WTC11 (cell line): ENCODE measurements around the gene FES. TPM values are rescaled to one million over a fixed set of nuclear protein-coding genes. Genes with fewer than 3 reads are reported as not detected.

ENCODE experiments used
- ATAC-seq: fragments of 200-7000 bp; cut with Tn5 transposase; 2 replicates; pipeline ENCODE4 v1.10.0; 2021; ENCODE audit warnings: mild to moderate bottlenecking, moderate library complexity
- CTCF ChIA-PET: fragments of 300-600 bp; sonication (Branson Sonifier 250); formaldehyde crosslinking; loops from one replicate; lab custom pipeline; 2021; ENCODE audit warnings: antibody characterized with exemption; lab: Charles Lee
- POLR2A ChIA-PET: fragments of 350-600 bp; sonication (Branson Sonifier 250); formaldehyde crosslinking; loops from one replicate; lab custom pipeline; 2021; ENCODE audit warnings: antibody characterized with exemption; lab: Charles Lee
- DNase-seq: peaks from one replicate; pipeline ENCODE4 v3.0.0; 2021; ENCODE audit warnings: low spot score
- H3K27ac Mint-ChIP-seq: 2 replicates; pipeline ENCODE4 v1.8.0; 2021; ENCODE audit warnings: mixed read lengths
- H3K27me3 Mint-ChIP-seq: 2 replicates; pipeline ENCODE4 v1.8.0; 2021; ENCODE audit warnings: low read depth, mild to moderate bottlenecking, moderate library complexity, mixed read lengths
- H3K36me3 Mint-ChIP-seq: 2 replicates; pipeline ENCODE4 v1.8.0; 2021; ENCODE audit warnings: mixed read lengths
- H3K4me1 Mint-ChIP-seq: 2 replicates; pipeline ENCODE4 v1.8.0; 2022; ENCODE audit warnings: mixed read lengths
- H3K4me3 Mint-ChIP-seq: 2 replicates; pipeline ENCODE4 v1.8.0; 2021; ENCODE audit warnings: mild to moderate bottlenecking, moderate library complexity, mixed read lengths
- H3K9me3 Mint-ChIP-seq: 2 replicates; pipeline ENCODE4 v1.8.0; 2021; ENCODE audit warnings: mixed read lengths
- CREM ChIP-seq: sonication (generic); formaldehyde crosslinking; IDR thresholded peaks from 2 replicates; pipeline ENCODE4 v1.8.1; 2022; ENCODE audit warnings: mild to moderate bottlenecking, missing genetic modification reagents, moderate library complexity
- GABPB1 ChIP-seq: sonication (generic); formaldehyde crosslinking; IDR thresholded peaks from 2 replicates; pipeline ENCODE4 v1.8.1; 2023; ENCODE audit warnings: mild to moderate bottlenecking, missing genetic modification reagents
- GRHL2 ChIP-seq: fragments of 250-450 bp; sonication (Bioruptor Pico); IDR thresholded peaks from 2 replicates; pipeline ENCODE4 v1.8.0; 2022; ENCODE audit warnings: mild to moderate bottlenecking, moderate library complexity; ENCODE audit not compliant: insufficient replicate concordance, severe bottlenecking
- HMGA2 ChIP-seq: fragments of 250-450 bp; sonication (Bioruptor Pico); IDR thresholded peaks from 2 replicates; pipeline ENCODE4 v1.4.0; 2021; ENCODE audit warnings: mild to moderate bottlenecking, moderate library complexity
- NFATC4 ChIP-seq: fragments of 250-450 bp; sonication (Bioruptor Pico); IDR thresholded peaks from 2 replicates; pipeline ENCODE4 v1.9.0; 2021; ENCODE audit warnings: mild to moderate bottlenecking
- PRRX2 ChIP-seq: fragments of 250-450 bp; sonication (Bioruptor Pico); IDR thresholded peaks from 2 replicates; pipeline ENCODE4 v1.8.0; 2021; ENCODE audit warnings: mild to moderate bottlenecking
- SP1 ChIP-seq: sonication (generic); formaldehyde crosslinking; conservative IDR thresholded peaks from 2 replicates; pipeline ENCODE4 v1.8.1; 2022; ENCODE audit warnings: missing genetic modification reagents
- TCF7 ChIP-seq: sonication (generic); formaldehyde crosslinking; IDR thresholded peaks from 2 replicates; pipeline ENCODE4 v1.8.0; 2022; ENCODE audit warnings: mild to moderate bottlenecking, low read depth, missing genetic modification reagents, moderate library complexity
- TP53 ChIP-seq: sonication (generic); formaldehyde crosslinking; IDR thresholded peaks from 2 replicates; pipeline ENCODE4 v1.8.1; 2023; ENCODE audit warnings: mild to moderate bottlenecking, missing genetic modification reagents
- ZNF219 ChIP-seq: sonication (generic); formaldehyde crosslinking; IDR thresholded peaks from 2 replicates; pipeline ENCODE4 v1.8.0; 2023; ENCODE audit warnings: missing genetic modification reagents, mild to moderate bottlenecking, borderline replicate concordance
- ZNF396 ChIP-seq: fragments of 250-450 bp; sonication (Bioruptor Pico); IDR thresholded peaks from 2 replicates; pipeline ENCODE4 v1.8.0; 2021; ENCODE audit warnings: mild to moderate bottlenecking, moderate library complexity, borderline replicate concordance
- ZNF512 ChIP-seq: sonication (generic); formaldehyde crosslinking; IDR thresholded peaks from 2 replicates; pipeline ENCODE4 v1.8.1; 2022; ENCODE audit warnings: missing genetic modification reagents, borderline replicate concordance
- ZSCAN18 ChIP-seq: fragments of 250-450 bp; sonication (Bioruptor Pico); IDR thresholded peaks from 2 replicates; pipeline ENCODE4 v2.1.2; 2022; ENCODE audit warnings: mild to moderate bottlenecking, moderate library complexity
- total RNA-seq: library from RNA; stranded (reverse); gene quantifications from 3 replicates; pipeline ENCODE4 v1.2.3, GENCODE V29; 2021
- TF ChIP-seq, protein P1 (sequence below): sonication (generic); formaldehyde crosslinking; IDR thresholded peaks from 2 replicates; pipeline ENCODE4 v1.8.0; 2022; ENCODE audit warnings: mild to moderate bottlenecking, missing genetic modification reagents
- TF ChIP-seq, protein P2 (sequence below): fragments of 250-450 bp; sonication (Bioruptor Pico); conservative IDR thresholded peaks from 2 replicates; pipeline ENCODE4 v1.9.0; 2021; ENCODE audit warnings: mild to moderate bottlenecking
- TF ChIP-seq, protein P3 (sequence below): sonication (generic); formaldehyde crosslinking; IDR thresholded peaks from 2 replicates; pipeline ENCODE4 v1.8.0; 2022; ENCODE audit warnings: mild to moderate bottlenecking, missing genetic modification reagents
- TF ChIP-seq, protein P4 (sequence below): sonication (generic); formaldehyde crosslinking; IDR thresholded peaks from 2 replicates; pipeline ENCODE4 v1.8.1; 2022; ENCODE audit warnings: low read depth, mild to moderate bottlenecking, moderate library complexity, missing genetic modification reagents, borderline replicate concordance

Gene FES
- total RNA-seq, 1 experiment from 2014 or later, result 10.0 TPM

DNA sequence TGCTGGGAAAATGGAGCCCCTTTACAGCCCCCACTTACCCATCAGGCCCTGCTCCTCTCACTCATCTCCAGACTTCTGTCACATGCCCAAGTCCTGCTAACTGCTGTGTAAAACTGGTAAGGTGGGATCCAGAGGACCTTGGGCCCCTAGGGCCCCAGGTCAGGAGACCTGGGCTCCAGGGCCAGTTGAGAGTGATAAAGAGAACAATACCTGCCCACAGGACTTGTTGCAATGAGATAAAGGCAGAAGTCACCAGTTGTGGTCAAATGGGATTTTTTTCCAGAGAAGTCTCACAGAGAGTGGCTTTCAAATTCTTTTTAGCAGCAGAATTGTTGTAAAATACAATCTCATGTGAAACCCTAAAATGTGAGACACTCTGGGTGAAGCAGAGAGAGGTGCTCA, 15.2 kb upstream of the FES start:
- Mint-ChIP-seq H3K4me3 (peak overlapping the region; percentile 16; the same call in 1 of the 2 replicates), H3K27me3 (no peaks in the 10 kb centered on the region; the same call in 1 of the 2 replicates), H3K27ac (peak overlapping the region; percentile 91; the same call in 1 of the 2 replicates), H3K36me3 (no peaks in the 10 kb centered on the region), H3K4me1 (peaks cover 56% of the 10 kb centered on the region), H3K9me3 (no peaks in the 10 kb centered on the region)
- ChIA-PET CTCF (interaction anchor here (0.6 to 4.9 kb wide), 8 partner anchors 9 to 66 kb away, joined by 3 to 27 read pairs (median 4); partner anchors contain the start of genes HDDC3 and UNC45A), POLR2A (interaction anchor here (2.3 to 4.6 kb wide), 2 partner anchors 16 to 30 kb away, joined by 8 to 22 read pairs; partner anchors contain the start of gene FES)
- DNase-seq, result no peak
- no peak for TF ChIP-seq ZSCAN18 (CRISPR knock-in tag)
- TF ChIP-seq CREM (CRISPR knock-in tag), result no peak
- no peak for TF ChIP-seq GRHL2 (CRISPR knock-in tag)
- TF ChIP-seq PRRX2, result no peak
- no peak for TF ChIP-seq TP53 (CRISPR knock-in tag)
- TF ChIP-seq ZNF219 (CRISPR knock-in tag), result no peak
- no peak for TF ChIP-seq ZNF512 (CRISPR knock-in tag)
- TF ChIP-seq TCF7, result no peak
- TF ChIP-seq, protein P1, sequence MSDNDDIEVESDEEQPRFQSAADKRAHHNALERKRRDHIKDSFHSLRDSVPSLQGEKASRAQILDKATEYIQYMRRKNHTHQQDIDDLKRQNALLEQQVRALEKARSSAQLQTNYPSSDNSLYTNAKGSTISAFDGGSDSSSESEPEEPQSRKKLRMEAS (CRISPR knock-in tag), result no peak
- TF ChIP-seq, protein P2, sequence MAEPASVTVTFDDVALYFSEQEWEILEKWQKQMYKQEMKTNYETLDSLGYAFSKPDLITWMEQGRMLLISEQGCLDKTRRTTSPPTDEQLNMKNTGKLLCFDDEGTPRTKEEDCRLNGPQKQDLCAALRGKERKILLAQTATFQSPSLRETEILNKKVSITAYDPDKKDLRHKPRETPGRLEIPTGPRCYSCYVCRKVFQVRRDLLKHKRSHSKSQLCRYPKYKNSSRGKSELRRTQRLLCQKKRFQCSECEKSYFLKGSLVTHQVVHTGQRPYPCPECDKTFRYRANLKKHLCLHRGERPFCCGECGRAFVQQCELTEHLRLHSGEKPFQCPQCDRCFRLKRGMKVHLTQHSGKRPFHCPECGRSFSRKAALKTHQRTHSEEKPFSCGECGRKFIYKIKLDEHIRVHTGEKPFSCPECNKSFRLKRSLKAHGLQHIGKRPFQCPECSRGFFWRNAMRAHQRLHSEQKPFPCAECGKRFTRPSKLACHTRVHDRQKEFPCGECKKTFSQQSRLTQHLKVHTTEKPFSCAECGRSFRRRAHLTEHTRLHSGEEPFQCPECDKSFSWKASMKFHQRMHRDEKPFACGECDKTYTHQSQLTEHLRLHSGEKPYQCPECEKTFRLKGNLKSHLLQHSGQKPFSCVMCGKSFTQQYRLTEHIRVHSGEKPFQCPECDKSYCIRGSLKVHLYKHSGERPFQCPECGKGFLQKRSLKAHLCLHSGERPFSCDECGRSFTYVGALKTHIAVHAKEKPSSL (CRISPR knock-in tag), result no peak
- TF ChIP-seq NFATC4, result no peak
- TF ChIP-seq HMGA2 (CRISPR knock-in tag), result no peak
- no peak for TF ChIP-seq SP1 (CRISPR knock-in tag)
- TF ChIP-seq, protein P3, sequence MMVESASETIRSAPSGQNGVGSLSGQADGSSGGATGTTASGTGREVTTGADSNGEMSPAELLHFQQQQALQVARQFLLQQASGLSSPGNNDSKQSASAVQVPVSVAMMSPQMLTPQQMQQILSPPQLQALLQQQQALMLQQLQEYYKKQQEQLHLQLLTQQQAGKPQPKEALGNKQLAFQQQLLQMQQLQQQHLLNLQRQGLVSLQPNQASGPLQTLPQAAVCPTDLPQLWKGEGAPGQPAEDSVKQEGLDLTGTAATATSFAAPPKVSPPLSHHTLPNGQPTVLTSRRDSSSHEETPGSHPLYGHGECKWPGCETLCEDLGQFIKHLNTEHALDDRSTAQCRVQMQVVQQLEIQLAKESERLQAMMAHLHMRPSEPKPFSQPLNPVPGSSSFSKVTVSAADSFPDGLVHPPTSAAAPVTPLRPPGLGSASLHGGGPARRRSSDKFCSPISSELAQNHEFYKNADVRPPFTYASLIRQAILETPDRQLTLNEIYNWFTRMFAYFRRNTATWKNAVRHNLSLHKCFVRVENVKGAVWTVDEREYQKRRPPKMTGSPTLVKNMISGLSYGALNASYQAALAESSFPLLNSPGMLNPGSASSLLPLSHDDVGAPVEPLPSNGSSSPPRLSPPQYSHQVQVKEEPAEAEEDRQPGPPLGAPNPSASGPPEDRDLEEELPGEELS, result no peak
- TF ChIP-seq ZNF396 (CRISPR knock-in tag), result no peak
- TF ChIP-seq GABPB1 (CRISPR knock-in tag), result no peak
- TF ChIP-seq, protein P4, sequence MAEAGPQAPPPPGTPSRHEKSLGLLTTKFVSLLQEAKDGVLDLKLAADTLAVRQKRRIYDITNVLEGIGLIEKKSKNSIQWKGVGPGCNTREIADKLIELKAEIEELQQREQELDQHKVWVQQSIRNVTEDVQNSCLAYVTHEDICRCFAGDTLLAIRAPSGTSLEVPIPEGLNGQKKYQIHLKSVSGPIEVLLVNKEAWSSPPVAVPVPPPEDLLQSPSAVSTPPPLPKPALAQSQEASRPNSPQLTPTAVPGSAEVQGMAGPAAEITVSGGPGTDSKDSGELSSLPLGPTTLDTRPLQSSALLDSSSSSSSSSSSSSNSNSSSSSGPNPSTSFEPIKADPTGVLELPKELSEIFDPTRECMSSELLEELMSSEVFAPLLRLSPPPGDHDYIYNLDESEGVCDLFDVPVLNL (CRISPR knock-in tag), result no peak
- ATAC-seq, result no peak
